GM18873 (cell line): ENCODE data around the gene ALOX15B.
"Not testable (repeated sequence)": the region's sequence is repeated elsewhere in the genome, so short reads cannot be mapped to it uniquely, and the experiment has no call there.

Experiments used
- ATAC-seq: cut with Tn5 transposase; IDR thresholded peaks from one replicate; pipeline ENCODE4 v1.9.1; 2021; ENCODE audit warnings: mild to moderate bottlenecking, moderate library complexity, moderate number of reproducible peaks; ENCODE audit not compliant: unreplicated experiment, low FRiP score

Gene ALOX15B

GRCh38 chr17:8012996-8013640 is 25.7 kb upstream of the ALOX15B start:
- no peak for ATAC-seq

- ATAC-seq, result no peak
Measured at GRCh38 chr17:8013731-8014557, 24.9 kb upstream of the ALOX15B start.

GRCh38 chr17:8014558-8014850 is 24.4 kb upstream of the ALOX15B start:
- no peak for ATAC-seq

- ATAC-seq, result no peak
Measured at GRCh38 chr17:8015236-8015956, 23.5 kb upstream of the ALOX15B start.

GRCh38 chr17:8015957-8016631 is 22.8 kb upstream of the ALOX15B start:
- ATAC-seq, result no peak

- no peak for ATAC-seq
Measured at GRCh38 chr17:8016632-8017424, 22.0 kb upstream of the ALOX15B start.

- no peak for ATAC-seq
Measured at GRCh38 chr17:8018436-8018835, 20.4 kb upstream of the ALOX15B start.

GRCh38 chr17:8019166-8019565 is 19.7 kb upstream of the ALOX15B start:
- ATAC-seq, result no peak

- ATAC-seq, result no peak
Measured at GRCh38 chr17:8019665-8020650, 18.9 kb upstream of the ALOX15B start.

GRCh38 chr17:8020776-8021564 is 17.9 kb upstream of the ALOX15B start:
- no peak for ATAC-seq

- ATAC-seq, result no peak
Measured at GRCh38 chr17:8021565-8022359, 17.1 kb upstream of the ALOX15B start.

- ATAC-seq, result no peak
Measured at GRCh38 chr17:8022360-8023003, 16.4 kb upstream of the ALOX15B start.

GRCh38 chr17:8024161-8024560 is 14.7 kb upstream of the ALOX15B start:
- not testable (repeated sequence) for ATAC-seq

GRCh38 chr17:8025176-8025911 is 13.5 kb upstream of the ALOX15B start:
- no peak for ATAC-seq

- ATAC-seq, result no peak
Measured at GRCh38 chr17:8029121-8029520, 9.7 kb upstream of the ALOX15B start.

- no peak for ATAC-seq
Measured at GRCh38 chr17:8031261-8031661, 7.6 kb upstream of the ALOX15B start.
